Sigmoid colon (tissue), 7 donors: ENCODE results near the gene LSMEM2. TPM values are rescaled to one million over a fixed set of nuclear protein-coding genes. Genes with fewer than 3 reads are reported as not detected.

ENCODE experiments used
- DNase-seq: peaks from one replicate; pipeline ENCODE4 v3.0.0-alpha.2; 2019
- H3K27ac ChIP-seq, 4 donors: fragments of 200-600 bp; sonication (generic); one replicate each; pipeline ENCODE4 v1.5.1; 2016 to 2019; ENCODE audit warnings: mild to moderate bottlenecking in 1 of 4
- H3K27me3 ChIP-seq, 3 donors: fragments of 200-600 bp; sonication (generic); one replicate each; pipeline ENCODE4 v1.5.1; 2019; ENCODE audit warnings: mild to moderate bottlenecking in 1 of 3
- H3K36me3 ChIP-seq, 4 donors: fragments of 200-600 bp; sonication (generic); one replicate each; pipeline ENCODE4 v1.5.1; 2016 to 2019
- H3K4me1 ChIP-seq, 4 donors: fragments of 200-600 bp; sonication (generic); one replicate each; pipeline ENCODE4 v1.5.1; 2017 to 2019
- H3K4me3 ChIP-seq, 4 donors: fragments of 200-600 bp; sonication (generic); one replicate each; pipeline ENCODE4 v1.5.1; 2017 to 2019; ENCODE audit warnings: mild to moderate bottlenecking in 2 of 4, moderate library complexity in 1 of 4
- H3K9me3 ChIP-seq, 4 donors: fragments of 200-600 bp in 3 of 4; sonication (generic) in 3 of 4; one replicate each; pipeline versions ENCODE4 v1.5.1 to v1.6.1; 2013 to 2019
- EP300 ChIP-seq, 4 donors: sonication (generic); formaldehyde crosslinking; IDR thresholded peaks; one replicate each; pipeline ENCODE4 v1.6.1; 2017; ENCODE audit warnings: antibody characterized with exemption in 4 of 4
- POLR2A ChIP-seq, 2 donors: fragments of 450-650 bp; IDR thresholded peaks; one replicate each; pipeline ENCODE4 v1.6.1; 2016; ENCODE audit warnings: antibody characterized with exemption in 2 of 2, mild to moderate bottlenecking in 2 of 2, moderate library complexity in 2 of 2
- POLR2AphosphoS5 ChIP-seq, 4 donors: sonication (generic); formaldehyde crosslinking; IDR thresholded peaks; one replicate each; pipeline ENCODE4 v1.6.1; 2017; ENCODE audit warnings: antibody characterized with exemption in 4 of 4
- WGBS, 2 donors: extraction: QIAGEN DNeasy Blood & Tissue Kit; methylation state at CpG; one replicate each; pipeline ENCODE4 v1.1.7; 2013; 5-methylcytosine and 5-hydroxymethylcytosine counted together
- intact Hi-C: fragments of 100-400 bp; cut with DNase I; formaldehyde crosslinking; loops from one replicate; pipeline ENCODE4 v1.15.1; 2023
- polyA plus RNA-seq, 3 donors: library from polyadenylated mRNA; stranded (reverse); fragments of 200-250 nt; gene quantifications; one replicate each; pipeline ENCODE4 v1.2.3, GENCODE V29; 2013
- total RNA-seq, 4 donors: library from RNA; depleted of rRNA; stranded (reverse); fragments of >200 nt; gene quantifications; one replicate each; pipeline ENCODE4 v1.1.0, GENCODE V29; 2016
- TF ChIP-seq, protein P1 (sequence below), 4 experiments: fragments of 450-650 bp in 3 of 4; fragments of 200-600 bp in 1 of 4; IDR thresholded peaks; one replicate each; pipeline ENCODE4 v1.5.1; 2016 to 2019; ENCODE audit warnings: antibody characterized with exemption in 4 of 4, mild to moderate bottlenecking in 3 of 4, moderate library complexity in 2 of 4
- donor health status: healthy with polysubstance abuse.
- donor health status: Bipolar disorder and iron deficiency.
- donor health status: healthy.

Gene LSMEM2
- total and polyA plus RNA-seq, 7 donors, result 0.13 to 0.46 TPM; not detected in 5

GRCh38 chr3:50336452-50337174 lies 57.7 kb downstream of the LSMEM2 start:
- Histone ChIP-seq H3K27ac (peak overlapping the region; percentile 93 to 100 (median 98)), H3K27me3 (no peaks in the 10 kb centered on the region), H3K36me3 (peaks cover 0 to 7% (median 2%) of the 10 kb centered on the region in 4 donors), H3K4me3 (peak overlapping the region; percentile 69 to 83 (median 77)), H3K4me1 (peaks cover 0 to 80% (median 78%) of the 10 kb centered on the region in 4 donors), H3K9me3 (no peaks in the 10 kb centered on the region)
- intact Hi-C loops, result no loop called here
- no peak for TF ChIP-seq POLR2A (IDR thresholded peaks at IDR 0.05)
- no peak for TF ChIP-seq POLR2AphosphoS5 (IDR thresholded peaks at IDR 0.05)
- TF ChIP-seq, protein P1, sequence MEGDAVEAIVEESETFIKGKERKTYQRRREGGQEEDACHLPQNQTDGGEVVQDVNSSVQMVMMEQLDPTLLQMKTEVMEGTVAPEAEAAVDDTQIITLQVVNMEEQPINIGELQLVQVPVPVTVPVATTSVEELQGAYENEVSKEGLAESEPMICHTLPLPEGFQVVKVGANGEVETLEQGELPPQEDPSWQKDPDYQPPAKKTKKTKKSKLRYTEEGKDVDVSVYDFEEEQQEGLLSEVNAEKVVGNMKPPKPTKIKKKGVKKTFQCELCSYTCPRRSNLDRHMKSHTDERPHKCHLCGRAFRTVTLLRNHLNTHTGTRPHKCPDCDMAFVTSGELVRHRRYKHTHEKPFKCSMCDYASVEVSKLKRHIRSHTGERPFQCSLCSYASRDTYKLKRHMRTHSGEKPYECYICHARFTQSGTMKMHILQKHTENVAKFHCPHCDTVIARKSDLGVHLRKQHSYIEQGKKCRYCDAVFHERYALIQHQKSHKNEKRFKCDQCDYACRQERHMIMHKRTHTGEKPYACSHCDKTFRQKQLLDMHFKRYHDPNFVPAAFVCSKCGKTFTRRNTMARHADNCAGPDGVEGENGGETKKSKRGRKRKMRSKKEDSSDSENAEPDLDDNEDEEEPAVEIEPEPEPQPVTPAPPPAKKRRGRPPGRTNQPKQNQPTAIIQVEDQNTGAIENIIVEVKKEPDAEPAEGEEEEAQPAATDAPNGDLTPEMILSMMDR (IDR thresholded peaks at IDR 0.05), result no peak
- DNase-seq, result no peak
- 1% methylated on average over 31 of the region's 31 CpGs for WGBS, 2 donors

DNA sequence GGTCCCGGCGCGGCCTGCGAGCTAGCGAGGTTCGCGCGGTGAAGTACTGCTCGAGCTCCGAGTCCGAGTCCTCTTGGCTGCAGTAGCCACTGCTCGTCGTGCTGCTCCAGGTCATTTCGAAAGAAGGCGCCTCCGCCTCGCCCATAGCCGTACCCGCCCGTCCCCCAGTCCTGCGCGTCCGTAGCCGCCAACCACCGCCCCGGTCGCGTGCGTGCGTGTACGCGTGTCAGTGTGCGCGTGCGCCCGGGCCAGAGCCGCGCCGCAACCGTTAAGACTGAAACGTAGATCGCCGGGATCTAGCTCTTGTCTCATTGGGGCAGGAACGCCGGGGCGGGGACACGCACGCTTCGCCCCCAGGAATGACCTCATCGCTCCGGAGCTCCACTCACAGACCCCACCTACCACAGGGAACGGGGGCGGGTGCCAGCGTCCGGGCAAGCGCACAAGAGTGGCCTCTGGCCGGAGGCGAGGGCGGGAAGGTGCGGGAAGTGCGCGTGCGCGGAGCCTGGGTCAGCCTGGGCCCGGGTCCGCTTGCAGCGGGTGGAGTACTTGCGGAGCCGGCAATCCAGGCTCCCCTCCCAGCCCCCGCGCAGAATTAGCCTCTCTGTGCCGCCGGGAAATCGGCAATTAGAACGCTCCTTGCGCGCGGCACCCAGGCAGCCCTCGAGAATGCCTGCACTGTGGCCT lies 58.4 kb downstream of the LSMEM2 start:
- Histone ChIP-seq H3K9me3 (no peaks in the 10 kb centered on the region), H3K4me1 (peaks cover 0 to 81% (median 79%) of the 10 kb centered on the region in 4 donors), H3K36me3 (no peaks in the 10 kb centered on the region), H3K27me3 (no peaks in the 10 kb centered on the region), H3K27ac (peak overlapping the region; percentile 93 to 100 (median 98)), H3K4me3 (peak overlapping the region; percentile 69 to 83 (median 77))
- peak; percentile 100 for DNase-seq
- TF ChIP-seq, protein P1 (IDR thresholded peaks at IDR 0.05), result no peak
- TF ChIP-seq POLR2A (IDR thresholded peaks at IDR 0.05) (peak; percentile 72 to 77), EP300 (IDR thresholded peaks at IDR 0.05) (no peak), POLR2AphosphoS5 (IDR thresholded peaks at IDR 0.05) (peak; percentile 93 to 98 (median 95))
- 0% methylated on average over 79 of the region's 79 CpGs for WGBS, 2 donors
- intact Hi-C loops, result no loop called here

Other genes starting within 250 kb of the LSMEM2 start
- gene RBM5, start 190.2 kb upstream of the LSMEM2 start, total RNA-seq, result 100 to 1,000 TPM; 149 to 294 (median 176) TPM
- gene RBM5, start 190.2 kb upstream of the LSMEM2 start, polyA plus RNA-seq, result 10 to 100 TPM; 19.4 to 96.4 (median 33.6) TPM
- gene SEMA3F, start 123.8 kb upstream of the LSMEM2 start, total RNA-seq, result 10 to 100 TPM in 1 of 4 donors, 1 to 10 TPM in 3; 5.1 to 11.4 (median 8.0) TPM
- gene SEMA3F, start 123.8 kb upstream of the LSMEM2 start, polyA plus RNA-seq, result 10 to 100 TPM in 1 of 3 donors, 1 to 10 TPM in 1, under 1 TPM in 1; 0.60 to 12.3 (median 1.2) TPM
- gene GNAT1, start 87.5 kb upstream of the LSMEM2 start, total RNA-seq, result not detected
- under 1 TPM in 1 of 3 donors, not detected in 2; 0.06 TPM for gene GNAT1, start 87.5 kb upstream of the LSMEM2 start, polyA plus RNA-seq
- gene SLC38A3, start 73.8 kb upstream of the LSMEM2 start, total RNA-seq, result under 1 TPM in 1 of 4 donors, not detected in 3; 0.28 TPM
- under 1 TPM in 1 of 3 donors, not detected in 2; 0.07 TPM for gene SLC38A3, start 73.8 kb upstream of the LSMEM2 start, polyA plus RNA-seq
- gene GNAI2, start 42.9 kb upstream of the LSMEM2 start, total RNA-seq, result 100 to 1,000 TPM; 149 to 171 (median 163) TPM
- 100 to 1,000 TPM in 1 of 3 donors, 10 to 100 TPM in 2; 43.9 to 125 (median 64.3) TPM for gene GNAI2, start 42.9 kb upstream of the LSMEM2 start, polyA plus RNA-seq
- 10 to 100 TPM in 3 of 4 donors, 1 to 10 TPM in 1; 7.9 to 54.6 (median 25.0) TPM for gene SEMA3B, start 9.9 kb upstream of the LSMEM2 start, total RNA-seq
- 10 to 100 TPM; 12.0 to 39.2 (median 15.3) TPM for gene SEMA3B, start 9.9 kb upstream of the LSMEM2 start, polyA plus RNA-seq
- 10 to 100 TPM; 46.7 to 59.1 (median 52.7) TPM for gene IFRD2, start 13.3 kb downstream of the LSMEM2 start, total RNA-seq
- 10 to 100 TPM; 24.5 to 73.1 (median 31.2) TPM for gene IFRD2, start 13.3 kb downstream of the LSMEM2 start, polyA plus RNA-seq
- gene HYAL3, start 20.3 kb downstream of the LSMEM2 start, total RNA-seq, result 1 to 10 TPM; 2.1 to 8.3 (median 3.4) TPM
- 1 to 10 TPM in 2 of 3 donors, under 1 TPM in 1; 0.60 to 4.4 (median 2.8) TPM for gene HYAL3, start 20.3 kb downstream of the LSMEM2 start, polyA plus RNA-seq
- gene NAA80, start 20.3 kb downstream of the LSMEM2 start, total RNA-seq, result 1 to 10 TPM; 3.6 to 9.4 (median 7.6) TPM
- gene NAA80, start 20.3 kb downstream of the LSMEM2 start, polyA plus RNA-seq, result 1 to 10 TPM; 3.5 to 9.5 (median 4.2) TPM
- gene HYAL1, start 24.5 kb downstream of the LSMEM2 start, total RNA-seq, result 1 to 10 TPM; 3.5 to 7.2 (median 4.2) TPM
- 10 to 100 TPM in 1 of 3 donors, 1 to 10 TPM in 2; 2.4 to 15.1 (median 9.5) TPM for gene HYAL1, start 24.5 kb downstream of the LSMEM2 start, polyA plus RNA-seq
- gene HYAL2, start 43.7 kb downstream of the LSMEM2 start, total RNA-seq, result 10 to 100 TPM; 41.6 to 62.6 (median 49.4) TPM
- gene HYAL2, start 43.7 kb downstream of the LSMEM2 start, polyA plus RNA-seq, result 10 to 100 TPM in 2 of 3 donors, 1 to 10 TPM in 1; 8.6 to 45.8 (median 13.8) TPM
- gene TUSC2, start 49.1 kb downstream of the LSMEM2 start, total RNA-seq, result 10 to 100 TPM; 23.2 to 54.7 (median 38.0) TPM
- 10 to 100 TPM; 28.7 to 37.1 (median 33.0) TPM for gene TUSC2, start 49.1 kb downstream of the LSMEM2 start, polyA plus RNA-seq
- 10 to 100 TPM; 27.4 to 29.8 (median 28.5) TPM for gene RASSF1, start 61.7 kb downstream of the LSMEM2 start, total RNA-seq
- 10 to 100 TPM; 16.4 to 41.7 (median 21.0) TPM for gene RASSF1, start 61.7 kb downstream of the LSMEM2 start, polyA plus RNA-seq
- gene ZMYND10, start 66.6 kb downstream of the LSMEM2 start, total RNA-seq, result 1 to 10 TPM in 1 of 4 donors, not detected in 3; 1.2 TPM
- gene ZMYND10, start 66.6 kb downstream of the LSMEM2 start, polyA plus RNA-seq, result under 1 TPM in 1 of 3 donors, not detected in 2; 0.77 TPM
- gene NPRL2, start 71.7 kb downstream of the LSMEM2 start, total RNA-seq, result 10 to 100 TPM; 19.1 to 28.5 (median 19.2) TPM
- 10 to 100 TPM; 16.8 to 22.2 (median 18.7) TPM for gene NPRL2, start 71.7 kb downstream of the LSMEM2 start, polyA plus RNA-seq
- 10 to 100 TPM in 1 of 4 donors, 1 to 10 TPM in 3; 6.8 to 12.7 (median 8.2) TPM for gene CYB561D2, start 71.8 kb downstream of the LSMEM2 start, total RNA-seq
- 10 to 100 TPM; 10.8 to 46.0 (median 14.8) TPM for gene CYB561D2, start 71.8 kb downstream of the LSMEM2 start, polyA plus RNA-seq
- 10 to 100 TPM; 40.5 to 45.7 (median 44.3) TPM for gene TMEM115, start 80.4 kb downstream of the LSMEM2 start, total RNA-seq
- 10 to 100 TPM in 2 of 3 donors, 1 to 10 TPM in 1; 9.5 to 37.4 (median 11.4) TPM for gene TMEM115, start 80.4 kb downstream of the LSMEM2 start, polyA plus RNA-seq
- gene CACNA2D2, start 224.5 kb downstream of the LSMEM2 start, total RNA-seq, result 1 to 10 TPM in 3 of 4 donors, under 1 TPM in 1; 0.49 to 1.7 (median 1.3) TPM
- gene CACNA2D2, start 224.5 kb downstream of the LSMEM2 start, polyA plus RNA-seq, result 1 to 10 TPM in 1 of 3 donors, under 1 TPM in 1, not detected in 1; 0.60 to 1.2 TPM